H9 (cell line): Measurements from ENCODE around the gene PNKP. TPM values are rescaled to one million over a fixed set of nuclear protein-coding genes. Genes with fewer than 3 reads are reported as not detected.

Experiments used
- DNase-seq: peaks from one replicate; pipeline ENCODE4 v3.0.0-alpha.2; 2017
- H2AFZ ChIP-seq: one replicate; pipeline ENCODE4 v1.6.1; 2013; ENCODE audit warnings: mild to moderate bottlenecking, low read length, control low read depth, moderate library complexity
- H2AK5ac ChIP-seq: 2 replicates; pipeline ENCODE4 v1.6.1; 2013; ENCODE audit warnings: low read length, control low read depth, mixed read lengths; ENCODE audit not compliant: insufficient read length
- H2BK120ac ChIP-seq: one replicate; pipeline ENCODE4 v1.6.1; 2013; ENCODE audit warnings: low read depth, mild to moderate bottlenecking, low read length, control low read depth, inconsistent platforms; ENCODE audit not compliant: poor library complexity, severe bottlenecking
- H2BK12ac ChIP-seq: 2 replicates; pipeline ENCODE4 v1.6.1; 2013; ENCODE audit warnings: low read length, control low read depth, mixed read lengths, low read depth; ENCODE audit not compliant: insufficient read length
- H2BK15ac ChIP-seq: 2 replicates; pipeline ENCODE4 v1.6.1; 2013; ENCODE audit warnings: low read depth, low read length, control low read depth
- H2BK20ac ChIP-seq: one replicate; pipeline ENCODE4 v1.6.1; 2013; ENCODE audit warnings: low read depth, mild to moderate bottlenecking, low read length, control low read depth, inconsistent platforms; ENCODE audit not compliant: poor library complexity, severe bottlenecking
- H2BK5ac ChIP-seq: 2 replicates; pipeline ENCODE4 v1.6.1; 2013; ENCODE audit warnings: low read length, control low read depth, mixed read lengths; ENCODE audit not compliant: insufficient read length
- H3K14ac ChIP-seq: 2 replicates; pipeline ENCODE4 v1.6.1; 2013; ENCODE audit warnings: low read length, control low read depth; ENCODE audit not compliant: insufficient read depth
- H3K18ac ChIP-seq: 2 replicates; pipeline ENCODE4 v1.6.1; 2013; ENCODE audit warnings: low read depth, mild to moderate bottlenecking, mixed read lengths, low read length, control low read depth; ENCODE audit not compliant: insufficient read length
- H3K23ac ChIP-seq: 2 replicates; pipeline ENCODE4 v1.6.1; 2013; ENCODE audit warnings: low read length, control low read depth, mixed read lengths, low read depth; ENCODE audit not compliant: insufficient read length
- H3K23me2 ChIP-seq: 2 replicates; pipeline ENCODE4 v1.6.1; 2013; ENCODE audit warnings: low read depth, mild to moderate bottlenecking, mixed read lengths, low read length, control low read depth; ENCODE audit not compliant: insufficient read length, poor library complexity, severe bottlenecking
- H3K27ac ChIP-seq: 2 replicates; pipeline ENCODE4 v1.5.1; 2013; ENCODE audit warnings: low read length, control low read depth, mixed read lengths, low read depth; ENCODE audit not compliant: insufficient read length
- H3K27me3 ChIP-seq: 2 replicates; pipeline ENCODE4 v1.6.1; 2013; ENCODE audit warnings: low read length, control low read depth, inconsistent platforms; ENCODE audit not compliant: insufficient read depth
- H3K4ac ChIP-seq: 2 replicates; pipeline ENCODE4 v1.6.1; 2013; ENCODE audit warnings: low read depth, mild to moderate bottlenecking, control low read depth, inconsistent platforms, low read length, moderate library complexity
- H3K4me1 ChIP-seq: 2 replicates; pipeline ENCODE4 v1.6.1; 2013; ENCODE audit warnings: low read length, control low read depth, inconsistent platforms; ENCODE audit not compliant: insufficient read depth
- H3K4me2 ChIP-seq: 2 replicates; pipeline ENCODE4 v1.6.1; 2013; ENCODE audit warnings: low read length, control low read depth, mixed read lengths; ENCODE audit not compliant: insufficient read length, insufficient read depth
- H3K56ac ChIP-seq: 2 replicates; pipeline ENCODE4 v1.6.1; 2013; ENCODE audit warnings: low read depth, mild to moderate bottlenecking, mixed read lengths, low read length, control low read depth; ENCODE audit not compliant: insufficient read length
- H3K79me1 ChIP-seq: 2 replicates; pipeline ENCODE4 v1.6.1; 2013; ENCODE audit warnings: low read depth, mild to moderate bottlenecking, moderate library complexity, low read length, control low read depth, inconsistent platforms; ENCODE audit not compliant: insufficient read depth, poor library complexity, severe bottlenecking
- H3K79me2 ChIP-seq: 2 replicates; pipeline ENCODE4 v1.6.1; 2013; ENCODE audit warnings: low read length, control low read depth, inconsistent platforms; ENCODE audit not compliant: insufficient read depth
- H3K9ac ChIP-seq: 2 replicates; pipeline ENCODE4 v1.6.1; 2013; ENCODE audit warnings: low read length, control low read depth, mixed read lengths; ENCODE audit not compliant: insufficient read length; ENCODE audit errors: extremely low read depth
- H3K9me3 ChIP-seq: one replicate; pipeline ENCODE4 v1.6.1; 2013; ENCODE audit warnings: low read depth, low read length, inconsistent platforms; ENCODE audit not compliant: control insufficient read depth
- H3T11ph ChIP-seq: one replicate; pipeline ENCODE4 v1.6.1; 2013; ENCODE audit warnings: mild to moderate bottlenecking, low read length, control low read depth, inconsistent platforms
- H4K20me1 ChIP-seq: one replicate; pipeline ENCODE4 v1.6.1; 2013; ENCODE audit not compliant: control insufficient read depth, insufficient read length, insufficient read depth
- H4K5ac ChIP-seq: 2 replicates; pipeline ENCODE4 v1.6.1; 2013; ENCODE audit warnings: low read depth, mild to moderate bottlenecking, mixed read lengths, low read length, control low read depth; ENCODE audit not compliant: insufficient read length
- H4K8ac ChIP-seq: replicated peaks from 2 replicates; pipeline ENCODE4 v1.6.1; 2013; ENCODE audit warnings: low read length, control low read depth, mixed read lengths, low read depth; ENCODE audit not compliant: insufficient read length
- H4K91ac ChIP-seq: 2 replicates; pipeline ENCODE4 v1.6.1; 2013; ENCODE audit warnings: low read depth, mild to moderate bottlenecking, moderate library complexity, mixed read lengths, low read length, control low read depth; ENCODE audit not compliant: insufficient read length
- H3K27ac Mint-ChIP-seq, 3 experiments: 2 replicates in 2 of 3; 3 replicates in 1 of 3; pipeline ENCODE4 v1.8.0; 2020 to 2021; ENCODE audit warnings: mixed read lengths in 3 of 3, mild to moderate bottlenecking in 1 of 3, moderate library complexity in 1 of 3
- H3K27me3 Mint-ChIP-seq: 2 replicates; pipeline ENCODE4 v1.8.0; 2021; ENCODE audit warnings: low read depth, mild to moderate bottlenecking, moderate library complexity, mixed read lengths
- H3K36me3 Mint-ChIP-seq, 3 experiments: 2 replicates in 2 of 3; 3 replicates in 1 of 3; pipeline ENCODE4 v1.8.0; 2020 to 2021; ENCODE audit warnings: low read depth in 3 of 3, mixed read lengths in 3 of 3; ENCODE audit not compliant: insufficient read depth in 1 of 3
- H3K4me1 Mint-ChIP-seq, 2 experiments: 2 replicates each; pipeline ENCODE4 v1.8.0; 2020; ENCODE audit warnings: mixed read lengths in 2 of 2
- H3K4me3 Mint-ChIP-seq, 2 experiments: 2 replicates in 1 of 2; 3 replicates in 1 of 2; pipeline ENCODE4 v1.8.0; 2020 to 2021; ENCODE audit warnings: mild to moderate bottlenecking in 2 of 2, mixed read lengths in 2 of 2, moderate library complexity in 1 of 2
- H3K9me3 Mint-ChIP-seq, 2 experiments: 2 replicates in 1 of 2; 3 replicates in 1 of 2; pipeline ENCODE4 v1.8.0; 2020; ENCODE audit warnings: mild to moderate bottlenecking in 2 of 2, mixed read lengths in 2 of 2, moderate library complexity in 1 of 2
- CTCF ChIP-seq: fragments of 200-600 bp; sonication (generic); conservative IDR thresholded peaks from 3 replicates; pipeline ENCODE4 v1.8.0; 2021; ENCODE audit warnings: antibody characterized with exemption, mild to moderate bottlenecking
- WGBS: extraction: QIAGEN DNeasy Blood & Tissue Kit; methylation state at CpG from one replicate; pipeline ENCODE4 v1.1.7; 2013; ENCODE audit warnings: missing lambda C conversion rate, low lambda C conversion rate, mixed read lengths; ENCODE audit not compliant: insufficient read length; ENCODE audit errors: extremely low coverage; 5-methylcytosine and 5-hydroxymethylcytosine counted together
- total RNA-seq: library from RNA; stranded (reverse); gene quantifications from 2 replicates; pipeline ENCODE4 v1.2.1, GENCODE V29; 2021

Gene PNKP
- total RNA-seq, 1 experiment from 2014 or later = 157 TPM

- no peak overlapping the region for H4K91ac ChIP-seq
- no peaks in the 10 kb centered on the region for H3K27me3 ChIP-seq
- no peak overlapping the region for H3K14ac ChIP-seq
- H3K4me1 Mint-ChIP-seq = peaks cover 19 to 31% of the 10 kb centered on the region in 2 experiments
- H3K27ac Mint-ChIP-seq = no peak overlapping the region; a peak in 1 of 7 replicates
- no peak for TF ChIP-seq CTCF
- no peak overlapping the region for H3K56ac ChIP-seq
- no peak overlapping the region for H3K4me3 Mint-ChIP-seq
- no peak overlapping the region for H4K5ac ChIP-seq
- no peak overlapping the region for H2AK5ac ChIP-seq
- no peaks in the 10 kb centered on the region for H4K20me1 ChIP-seq
- no peaks in the 10 kb centered on the region for H3K9me3 Mint-ChIP-seq
- H3K79me2 ChIP-seq = no peaks in the 10 kb centered on the region; the same call in 1 of the 2 replicates
- no peak overlapping the region for H3K18ac ChIP-seq
- no peak overlapping the region for H2BK120ac ChIP-seq
- no peak overlapping the region for H3K23ac ChIP-seq
- H3T11ph ChIP-seq = no peak overlapping the region
- no peaks in the 10 kb centered on the region for H3K23me2 ChIP-seq
- H3K9me3 ChIP-seq = no peaks in the 10 kb centered on the region
- no peak overlapping the region for H3K4me2 ChIP-seq
- no peak for DNase-seq
- H2BK20ac ChIP-seq = no peak overlapping the region
- H3K79me1 ChIP-seq = peaks cover 6% of the 10 kb centered on the region
- no peak overlapping the region for H2AFZ ChIP-seq
- H3K36me3 Mint-ChIP-seq = peaks cover 53 to 86% (median 78%) of the 10 kb centered on the region in 3 experiments
- no peak overlapping the region for H3K4ac ChIP-seq
- H2BK12ac ChIP-seq = no peak overlapping the region
- no peak overlapping the region for H3K9ac ChIP-seq
- H3K4me1 ChIP-seq = no peaks in the 10 kb centered on the region; the same call in 1 of the 2 replicates
- peaks cover 3% of the 10 kb centered on the region; the same call in 1 of the 2 replicates for H3K27me3 Mint-ChIP-seq
- no peak overlapping the region for H3K27ac ChIP-seq
- no peak overlapping the region for H4K8ac ChIP-seq
- no peak overlapping the region for H2BK15ac ChIP-seq
- no CpG with 5 or more reads among the region's 5 CpGs for WGBS
- H2BK5ac ChIP-seq = no peak overlapping the region
These were observed 42.8 kb upstream of the PNKP start for GRCh38 chr19:49910179-49910578.
